Heart left ventricle (tissue), 13 donors: ENCODE measurements around the gene ASIC2.

ENCODE experiments used
- POLR2A ChIP-seq, 2 donors: fragments of 450-650 bp; IDR thresholded peaks; one replicate each; pipeline ENCODE4 v1.6.1; 2017; ENCODE audit warnings: antibody characterized with exemption in 2 of 2, mild to moderate bottlenecking in 2 of 2, moderate library complexity in 2 of 2
- TF ChIP-seq, protein P1 (sequence below), 12 donors: fragments of 200-600 bp; sonication (generic) in 4 of 12; IDR thresholded peaks; one replicate each; pipeline versions ENCODE4 v1.5.0 to v1.8.0; 2018 to 2022; ENCODE audit warnings: antibody characterized with exemption in 12 of 12, mild to moderate bottlenecking in 5 of 12
- donor health status: ischemic (EF 13 %, LVEDD 7.1; RV severe dilation, severe dysfunction).
- donor health status: DM: no; HTN: yes; CAD: no.
- donor health status: DM: no; HTN: no; CAD: no.
- donor health status: ischemic (EF 25% LVEDD 6.9; RV normal size, moderate dysfunction).
- donor health status: ischemic (EF 25% LVEDD 5.7; RV mildly dilated, moderate dysfunction).
- donor health status: ischemic (EF 35%, LVEDD 5.7; RV mildly dilated, moderate dysfunction).
- donor health status: nonischemic (EF 11% LVEDD 7.7; RV severe dilation, severe dysfunction).
- donor health status: DM: yes; HTN: yes; CAD: no.
- donor health status: PGD.
- donor health status: ischemic (EF 29% LVEDD 5.4; RV normal size, mild dysfunction).
- donor health status: nonischemic (EF 23%, LVEDD 6.1; RV moderate dilation, normal function).

DNA sequence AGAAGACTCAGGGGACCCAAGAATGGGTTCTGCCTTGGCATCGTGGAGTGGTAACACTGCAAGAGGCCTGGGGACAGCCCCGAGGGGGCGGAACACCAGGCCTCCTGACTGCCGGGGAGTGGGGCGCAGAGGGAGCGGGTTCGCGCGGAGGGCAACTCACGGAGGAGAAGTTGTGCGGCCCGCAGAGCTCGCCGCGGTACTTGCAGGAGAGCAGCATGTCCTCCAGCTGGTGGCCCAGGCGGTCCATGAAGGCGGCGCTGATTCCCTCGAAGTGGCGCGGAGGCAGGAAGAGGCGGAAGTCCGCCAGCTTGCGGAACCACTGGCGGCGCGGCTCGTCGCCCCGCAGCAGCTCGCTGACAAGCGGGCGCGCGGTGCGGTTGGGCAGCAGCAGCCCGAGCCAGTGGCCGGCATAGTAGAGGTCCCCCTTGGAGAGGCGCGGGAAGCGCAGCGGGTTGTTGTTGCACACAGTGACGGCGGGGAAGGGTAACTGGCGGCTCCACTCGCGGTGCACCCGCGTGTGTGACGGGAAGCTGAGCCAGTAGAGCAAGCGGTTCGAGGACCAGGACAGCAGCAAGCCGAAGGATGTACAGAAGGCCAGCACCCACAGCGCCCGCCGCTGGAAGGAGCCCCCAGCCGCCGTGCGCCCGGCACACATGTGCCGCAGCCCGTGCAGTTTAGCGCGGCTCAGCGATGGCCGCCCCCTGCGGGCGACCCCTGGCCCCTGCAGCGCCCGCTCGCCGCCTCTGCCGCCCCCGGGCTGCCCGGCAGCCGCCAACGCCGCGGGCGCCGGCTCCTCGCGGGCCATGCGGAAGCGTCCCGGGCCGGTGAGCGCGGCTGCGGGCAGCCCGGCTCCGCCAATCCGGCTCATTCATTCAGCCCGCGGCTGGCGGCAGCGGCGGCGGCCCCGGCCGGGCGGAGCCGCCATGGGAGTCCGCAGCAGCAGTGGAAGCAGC lies 1.6 kb downstream of the ASIC2 start:
- TF ChIP-seq, protein P1, sequence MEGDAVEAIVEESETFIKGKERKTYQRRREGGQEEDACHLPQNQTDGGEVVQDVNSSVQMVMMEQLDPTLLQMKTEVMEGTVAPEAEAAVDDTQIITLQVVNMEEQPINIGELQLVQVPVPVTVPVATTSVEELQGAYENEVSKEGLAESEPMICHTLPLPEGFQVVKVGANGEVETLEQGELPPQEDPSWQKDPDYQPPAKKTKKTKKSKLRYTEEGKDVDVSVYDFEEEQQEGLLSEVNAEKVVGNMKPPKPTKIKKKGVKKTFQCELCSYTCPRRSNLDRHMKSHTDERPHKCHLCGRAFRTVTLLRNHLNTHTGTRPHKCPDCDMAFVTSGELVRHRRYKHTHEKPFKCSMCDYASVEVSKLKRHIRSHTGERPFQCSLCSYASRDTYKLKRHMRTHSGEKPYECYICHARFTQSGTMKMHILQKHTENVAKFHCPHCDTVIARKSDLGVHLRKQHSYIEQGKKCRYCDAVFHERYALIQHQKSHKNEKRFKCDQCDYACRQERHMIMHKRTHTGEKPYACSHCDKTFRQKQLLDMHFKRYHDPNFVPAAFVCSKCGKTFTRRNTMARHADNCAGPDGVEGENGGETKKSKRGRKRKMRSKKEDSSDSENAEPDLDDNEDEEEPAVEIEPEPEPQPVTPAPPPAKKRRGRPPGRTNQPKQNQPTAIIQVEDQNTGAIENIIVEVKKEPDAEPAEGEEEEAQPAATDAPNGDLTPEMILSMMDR (IDR thresholded peaks at IDR 0.05) = peak in 1 of 12 donors; percentile 7
- no peak for TF ChIP-seq POLR2A (IDR thresholded peaks at IDR 0.05)
